RWPE2 (cell line): ENCODE data around the gene SLC9A9.

Experiments
- ATAC-seq: fragments of 200-7000 bp; cut with Tn5 transposase; 3 replicates; pipeline ENCODE4 v1.9.1; 2021; ENCODE audit warnings: low read depth
- DNase-seq: peaks from one replicate; pipeline ENCODE4 v3.0.0-alpha.2; 2020; ENCODE audit warnings: low spot score
- H3K27ac ChIP-seq: fragments of 450-650 bp; 2 replicates; pipeline ENCODE4 v1.5.1; 2017; ENCODE audit warnings: mild to moderate bottlenecking; ENCODE audit not compliant: poor library complexity, severe bottlenecking
- H3K27me3 ChIP-seq: fragments of 250-450 bp; sonication (Bioruptor Pico); 2 replicates; pipeline ENCODE4 v1.5.1; 2021; ENCODE audit warnings: mild to moderate bottlenecking, moderate library complexity; ENCODE audit not compliant: insufficient read depth, poor library complexity, severe bottlenecking
- H3K36me3 ChIP-seq: fragments of 250-450 bp; sonication (Bioruptor Pico); 2 replicates; pipeline ENCODE4 v1.5.1; 2020; ENCODE audit warnings: low read depth, mild to moderate bottlenecking, moderate library complexity
- H3K4me1 ChIP-seq: fragments of 250-450 bp; sonication (Bioruptor Pico); 2 replicates; pipeline ENCODE4 v1.5.1; 2021; ENCODE audit warnings: mild to moderate bottlenecking, moderate library complexity; ENCODE audit not compliant: insufficient read depth, poor library complexity, severe bottlenecking
- H3K4me3 ChIP-seq: fragments of 250-450 bp; sonication (Bioruptor Pico); 2 replicates; pipeline ENCODE4 v1.5.1; 2021; ENCODE audit warnings: mild to moderate bottlenecking, moderate library complexity; ENCODE audit not compliant: severe bottlenecking
- H3K9me3 ChIP-seq: fragments of 250-450 bp; sonication (Bioruptor Pico); 2 replicates; pipeline ENCODE4 v1.5.1; 2021; ENCODE audit warnings: mild to moderate bottlenecking, moderate library complexity; ENCODE audit not compliant: severe bottlenecking
- CTCF ChIP-seq: fragments of 450-650 bp; IDR thresholded peaks from one replicate; pipeline ENCODE4 v1.5.1; 2017; ENCODE audit warnings: mild to moderate bottlenecking, moderate library complexity; ENCODE audit not compliant: poor library complexity, severe bottlenecking

Gene SLC9A9

GRCh38 chr3:143266927-143267326 lies 581.3 kb downstream of the SLC9A9 start:
- Histone ChIP-seq H3K36me3 (no peaks in the 10 kb centered on the region), H3K27ac (no peak overlapping the region), H3K4me3 (no peak overlapping the region), H3K27me3 (no peaks in the 10 kb centered on the region), H3K4me1 (peaks cover 7% of the 10 kb centered on the region), H3K9me3 (no peaks in the 10 kb centered on the region)
- TF ChIP-seq CTCF, result no peak
- no peak for ATAC-seq
- no peak for DNase-seq

- ATAC-seq, result no peak
Observed at GRCh38 chr3:143266511-143266910, 581.8 kb downstream of the SLC9A9 start.

GRCh38 chr3:143265501-143266070 lies 582.7 kb downstream of the SLC9A9 start:
- ATAC-seq (peak; percentile 86), DNase-seq (no peak)
- Histone ChIP-seq H3K27ac (no peak overlapping the region), H3K27me3 (no peaks in the 10 kb centered on the region), H3K4me3 (no peak overlapping the region), H3K36me3 (no peaks in the 10 kb centered on the region), H3K4me1 (peaks cover 7% of the 10 kb centered on the region), H3K9me3 (no peaks in the 10 kb centered on the region)
- TF ChIP-seq CTCF, result no peak

More at GRCh38 chr3:143266511-143266910, 581.8 kb downstream of the SLC9A9 start:
- DNase-seq, result no peak
- no peaks in the 10 kb centered on the region for H3K9me3 ChIP-seq
- no peaks in the 10 kb centered on the region for H3K27me3 ChIP-seq
- no peak overlapping the region for H3K4me3 ChIP-seq
- peaks cover 7% of the 10 kb centered on the region for H3K4me1 ChIP-seq
- H3K27ac ChIP-seq, result no peak overlapping the region
- TF ChIP-seq CTCF, result no peak
- no peaks in the 10 kb centered on the region for H3K36me3 ChIP-seq

GRCh38 chr3:143263852-143264513 lies 584.3 kb downstream of the SLC9A9 start:
- DNase-seq (no peak), ATAC-seq (peak; percentile 44; the same call in 1 of the 3 replicates)
- Histone ChIP-seq H3K4me1 (peaks cover 7% of the 10 kb centered on the region), H3K4me3 (no peak overlapping the region), H3K27ac (no peak overlapping the region), H3K36me3 (no peaks in the 10 kb centered on the region), H3K27me3 (no peaks in the 10 kb centered on the region), H3K9me3 (no peaks in the 10 kb centered on the region)
- no peak for TF ChIP-seq CTCF

- H3K27ac ChIP-seq, result no peak overlapping the region
- no peaks in the 10 kb centered on the region for H3K9me3 ChIP-seq
- TF ChIP-seq CTCF, result no peak
- no peak for DNase-seq
- H3K4me1 ChIP-seq, result peaks cover 7% of the 10 kb centered on the region
- no peaks in the 10 kb centered on the region for H3K36me3 ChIP-seq
- no peaks in the 10 kb centered on the region for H3K27me3 ChIP-seq
- ATAC-seq, result no peak
- H3K4me3 ChIP-seq, result no peak overlapping the region
Observed at GRCh38 chr3:143261848-143262247, 586.4 kb downstream of the SLC9A9 start.
